ENCODE data around the gene GUK1.

- TF ChIP-seq CTCF (IDR thresholded peaks at IDR 0.05) (no peak), EZH2 (IDR thresholded peaks at IDR 0.05; ENCODE audit: borderline replicate concordance, insufficient read depth, low read depth, low read length, poor library complexity, severe bottlenecking) (no peak)
These were observed 12.2 kb downstream of the GUK1 start for GRCh38 chr1:228152097-228152917.

Data from B cell (primary cell).